ENCODE results near the gene TMEM212.

Gene TMEM212

GRCh38 chr3:171835613-171836012 is 7.5 kb upstream of the TMEM212 start:
- Histone ChIP-seq H3K9ac (ENCODE audit: low read length) (no peak overlapping the region), H4K12ac (ENCODE audit: low read depth, low read length) (no peak overlapping the region), H3K4me2 (ENCODE audit: low read length) (no peak overlapping the region), H3K27ac (ENCODE audit: low read depth, low read length) (no peak overlapping the region), H2BK120ac (ENCODE audit: insufficient read depth, low read length, poor library complexity) (no peak overlapping the region), H3K36me3 (ENCODE audit: control insufficient read depth in 1 of 2, insufficient read depth in 2 of 2, low read length in 2 of 2) (no peaks in the 10 kb centered on the region), H2AFZ (ENCODE audit: insufficient read depth, low read length, poor library complexity) (no peak overlapping the region), H3K4me1 (ENCODE audit: control insufficient read depth in 1 of 2, insufficient read depth in 2 of 2, low read length in 2 of 2) (no peaks in the 10 kb centered on the region), H4K8ac (ENCODE audit: low read depth, low read length) (no peak overlapping the region), H4K91ac (ENCODE audit: low read depth, low read length) (no peak overlapping the region), H3K4me3 (ENCODE audit: low read depth, low read length) (no peak overlapping the region), H2AK5ac (ENCODE audit: low read length) (no peak overlapping the region), H3K4ac (ENCODE audit: low read depth, low read length) (no peak overlapping the region), H3K18ac (ENCODE audit: low read length) (no peak overlapping the region), H3K14ac (ENCODE audit: low read length) (no peak overlapping the region), H3K23ac (ENCODE audit: low read length) (no peak overlapping the region), H3K27me3 (ENCODE audit: insufficient read depth, low read length) (no peaks in the 10 kb centered on the region), H2BK5ac (ENCODE audit: low read depth, low read length, poor library complexity) (no peak overlapping the region), H3K79me2 (ENCODE audit: control insufficient read depth, insufficient read depth, low read length, poor library complexity) (no peaks in the 10 kb centered on the region), H3K9me3 (ENCODE audit: insufficient read depth, low read depth, low read length) (no peaks in the 10 kb centered on the region), H3K79me1 (ENCODE audit: low read length) (no peaks in the 10 kb centered on the region), H2BK12ac (ENCODE audit: low read length) (no peak overlapping the region)
- no peak for DNase-seq
- WGBS (ENCODE audit: extremely low coverage, insufficient coverage, insufficient read length), result no CpG with 5 or more reads among the region's 2 CpGs

GRCh38 chr3:171836855-171837254 is 6.3 kb upstream of the TMEM212 start:
- Histone ChIP-seq H3K9me3 (ENCODE audit: insufficient read depth, low read depth, low read length) (no peaks in the 10 kb centered on the region), H3K4me3 (ENCODE audit: low read depth, low read length) (no peak overlapping the region), H3K4me2 (ENCODE audit: low read length) (no peak overlapping the region), H3K18ac (ENCODE audit: low read length) (no peak overlapping the region), H4K91ac (ENCODE audit: low read depth, low read length) (no peak overlapping the region), H2BK5ac (ENCODE audit: low read depth, low read length, poor library complexity) (no peak overlapping the region), H3K23ac (ENCODE audit: low read length) (no peak overlapping the region), H4K8ac (ENCODE audit: low read depth, low read length) (no peak overlapping the region), H3K14ac (ENCODE audit: low read length) (no peak overlapping the region), H3K27me3 (ENCODE audit: insufficient read depth, low read length) (no peaks in the 10 kb centered on the region), H3K79me1 (ENCODE audit: low read length) (no peaks in the 10 kb centered on the region), H4K12ac (ENCODE audit: low read depth, low read length) (no peak overlapping the region), H2BK12ac (ENCODE audit: low read length) (no peak overlapping the region), H3K27ac (ENCODE audit: low read depth, low read length) (no peak overlapping the region), H3K4ac (ENCODE audit: low read depth, low read length) (no peak overlapping the region), H2BK120ac (ENCODE audit: insufficient read depth, low read length, poor library complexity) (no peak overlapping the region), H3K79me2 (ENCODE audit: control insufficient read depth, insufficient read depth, low read length, poor library complexity) (no peaks in the 10 kb centered on the region), H3K4me1 (ENCODE audit: control insufficient read depth in 1 of 2, insufficient read depth in 2 of 2, low read length in 2 of 2) (no peaks in the 10 kb centered on the region), H3K9ac (ENCODE audit: low read length) (no peak overlapping the region), H2AK5ac (ENCODE audit: low read length) (no peak overlapping the region), H2AFZ (ENCODE audit: insufficient read depth, low read length, poor library complexity) (no peak overlapping the region), H3K36me3 (ENCODE audit: control insufficient read depth in 1 of 2, insufficient read depth in 2 of 2, low read length in 2 of 2) (no peaks in the 10 kb centered on the region)
- no CpG with 5 or more reads among the region's 3 CpGs for WGBS (ENCODE audit: extremely low coverage, insufficient coverage, insufficient read length)
- no peak for DNase-seq

- Histone ChIP-seq H2BK5ac (ENCODE audit: low read depth, low read length, poor library complexity) (no peak overlapping the region), H3K18ac (ENCODE audit: low read length) (no peak overlapping the region), H3K23ac (ENCODE audit: low read length) (no peak overlapping the region), H4K8ac (ENCODE audit: low read depth, low read length) (no peak overlapping the region), H3K4me2 (ENCODE audit: low read length) (no peak overlapping the region), H3K79me1 (ENCODE audit: low read length) (no peaks in the 10 kb centered on the region), H3K4me1 (ENCODE audit: control insufficient read depth in 1 of 2, insufficient read depth in 2 of 2, low read length in 2 of 2) (no peaks in the 10 kb centered on the region), H3K9ac (ENCODE audit: low read length) (no peak overlapping the region), H4K12ac (ENCODE audit: low read depth, low read length) (no peak overlapping the region), H3K36me3 (ENCODE audit: control insufficient read depth in 1 of 2, insufficient read depth in 2 of 2, low read length in 2 of 2) (no peaks in the 10 kb centered on the region), H2BK120ac (ENCODE audit: insufficient read depth, low read length, poor library complexity) (no peak overlapping the region), H2BK12ac (ENCODE audit: low read length) (no peak overlapping the region), H2AFZ (ENCODE audit: insufficient read depth, low read length, poor library complexity) (no peak overlapping the region), H3K79me2 (ENCODE audit: control insufficient read depth, insufficient read depth, low read length, poor library complexity) (no peaks in the 10 kb centered on the region), H3K4ac (ENCODE audit: low read depth, low read length) (no peak overlapping the region), H2AK5ac (ENCODE audit: low read length) (no peak overlapping the region), H3K14ac (ENCODE audit: low read length) (no peak overlapping the region), H3K27ac (ENCODE audit: low read depth, low read length) (no peak overlapping the region), H3K4me3 (ENCODE audit: low read depth, low read length) (no peak overlapping the region), H3K27me3 (ENCODE audit: insufficient read depth, low read length) (no peaks in the 10 kb centered on the region), H3K9me3 (ENCODE audit: insufficient read depth, low read depth, low read length) (no peaks in the 10 kb centered on the region), H4K91ac (ENCODE audit: low read depth, low read length) (no peak overlapping the region)
- no peak for DNase-seq
Measured at GRCh38 chr3:171837698-171838097, 5.5 kb upstream of the TMEM212 start.

GRCh38 chr3:171838218-171838720 is 4.9 kb upstream of the TMEM212 start:
- Histone ChIP-seq H2BK5ac (ENCODE audit: low read depth, low read length, poor library complexity) (no peak overlapping the region), H3K4me3 (ENCODE audit: low read depth, low read length) (no peak overlapping the region), H2BK120ac (ENCODE audit: insufficient read depth, low read length, poor library complexity) (no peak overlapping the region), H3K79me2 (ENCODE audit: control insufficient read depth, insufficient read depth, low read length, poor library complexity) (no peaks in the 10 kb centered on the region), H3K79me1 (ENCODE audit: low read length) (no peaks in the 10 kb centered on the region), H3K9me3 (ENCODE audit: insufficient read depth, low read depth, low read length) (no peaks in the 10 kb centered on the region), H3K4me2 (ENCODE audit: low read length) (peak overlapping the region; percentile 22), H2BK12ac (ENCODE audit: low read length) (no peak overlapping the region), H3K4ac (ENCODE audit: low read depth, low read length) (no peak overlapping the region), H4K12ac (ENCODE audit: low read depth, low read length) (no peak overlapping the region), H3K27me3 (ENCODE audit: insufficient read depth, low read length) (no peaks in the 10 kb centered on the region), H3K36me3 (ENCODE audit: control insufficient read depth in 1 of 2, insufficient read depth in 2 of 2, low read length in 2 of 2) (no peaks in the 10 kb centered on the region), H3K27ac (ENCODE audit: low read depth, low read length) (no peak overlapping the region), H4K8ac (ENCODE audit: low read depth, low read length) (no peak overlapping the region), H3K9ac (ENCODE audit: low read length) (no peak overlapping the region), H4K91ac (ENCODE audit: low read depth, low read length) (no peak overlapping the region), H3K4me1 (ENCODE audit: control insufficient read depth in 1 of 2, insufficient read depth in 2 of 2, low read length in 2 of 2) (no peaks in the 10 kb centered on the region), H3K23ac (ENCODE audit: low read length) (no peak overlapping the region), H2AK5ac (ENCODE audit: low read length) (no peak overlapping the region), H2AFZ (ENCODE audit: insufficient read depth, low read length, poor library complexity) (no peak overlapping the region), H3K18ac (ENCODE audit: low read length) (no peak overlapping the region), H3K14ac (ENCODE audit: low read length) (no peak overlapping the region)
- WGBS (ENCODE audit: extremely low coverage, insufficient coverage, insufficient read length), result no CpG with 5 or more reads among the region's 6 CpGs
- peak in 1 of 2 donors; percentile 34 for DNase-seq

All from trophoblast cell (in vitro differentiated cells and primary cell).